ENCODE data around the gene PSMF1.
A peak's percentile ranks its signal among the peaks of the same experiment; 100 is the strongest.

The PSMF1 gene, protein sequence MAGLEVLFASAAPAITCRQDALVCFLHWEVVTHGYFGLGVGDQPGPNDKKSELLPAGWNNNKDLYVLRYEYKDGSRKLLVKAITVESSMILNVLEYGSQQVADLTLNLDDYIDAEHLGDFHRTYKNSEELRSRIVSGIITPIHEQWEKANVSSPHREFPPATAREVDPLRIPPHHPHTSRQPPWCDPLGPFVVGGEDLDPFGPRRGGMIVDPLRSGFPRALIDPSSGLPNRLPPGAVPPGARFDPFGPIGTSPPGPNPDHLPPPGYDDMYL

DNA sequence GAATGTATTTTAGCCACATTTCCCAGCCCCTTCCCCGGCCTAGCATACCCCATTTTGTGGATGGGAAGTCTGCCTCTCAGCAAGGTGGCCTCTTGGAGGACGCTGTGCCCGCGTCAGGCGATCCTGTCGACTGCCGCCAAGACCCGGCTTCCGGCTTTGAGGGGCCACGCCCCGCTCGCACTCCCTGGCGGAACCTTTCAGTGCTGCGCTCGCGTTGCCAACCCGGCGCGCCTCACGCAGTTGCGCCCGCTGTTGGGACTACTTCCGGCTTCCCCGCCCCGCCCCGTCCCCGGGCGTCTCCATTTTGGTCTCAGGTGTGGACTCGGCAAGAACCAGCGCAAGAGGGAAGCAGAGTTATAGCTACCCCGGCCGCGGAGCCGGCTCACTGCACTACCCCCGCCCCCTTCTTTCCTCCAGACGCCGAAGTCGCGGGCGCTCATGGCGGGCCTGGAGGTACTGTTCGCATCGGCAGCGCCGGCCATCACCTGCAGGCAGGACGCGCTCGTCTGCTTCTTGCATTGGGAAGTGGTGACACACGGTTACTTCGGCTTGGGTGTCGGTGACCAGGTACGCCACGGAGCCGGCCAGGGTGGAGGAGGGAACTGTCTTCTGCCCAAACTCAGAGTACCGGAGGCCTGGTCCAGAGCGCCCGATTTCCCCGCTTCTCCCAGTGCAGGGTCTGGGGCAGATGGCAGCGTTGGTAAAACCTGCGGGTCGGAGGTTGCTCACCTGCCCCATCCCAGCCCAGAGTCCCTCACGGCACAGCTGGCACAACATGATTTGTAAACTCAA, at the start of gene PSMF1:
Gene PSMF1 (plus strand): TSS at position 267 of the 792 bp plus-strand sequence. CDS start 172 bp downstream, at position 439.
- DNase-seq, result peak; percentile 96

DNA sequence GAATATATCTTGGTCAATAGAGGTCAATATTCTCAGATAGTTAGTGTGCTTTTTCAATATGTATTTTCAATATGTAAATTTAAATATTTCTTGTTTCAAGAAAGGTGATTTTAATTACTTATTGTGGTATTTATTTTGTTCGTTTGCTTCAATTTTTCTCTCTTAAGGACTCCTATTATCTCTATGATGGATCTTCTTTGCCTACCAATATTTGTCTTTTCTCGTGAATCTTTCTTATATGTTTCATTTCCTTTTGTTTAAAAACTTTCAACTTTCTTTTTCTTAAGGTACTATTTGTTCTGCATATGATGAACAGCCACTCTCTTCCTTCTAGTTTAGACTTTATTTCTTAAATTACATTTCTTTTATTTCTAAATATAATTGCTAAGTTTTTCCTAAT, 46.1 kb upstream of the PSMF1 start:
- DNase-seq, result no peak

DNA sequence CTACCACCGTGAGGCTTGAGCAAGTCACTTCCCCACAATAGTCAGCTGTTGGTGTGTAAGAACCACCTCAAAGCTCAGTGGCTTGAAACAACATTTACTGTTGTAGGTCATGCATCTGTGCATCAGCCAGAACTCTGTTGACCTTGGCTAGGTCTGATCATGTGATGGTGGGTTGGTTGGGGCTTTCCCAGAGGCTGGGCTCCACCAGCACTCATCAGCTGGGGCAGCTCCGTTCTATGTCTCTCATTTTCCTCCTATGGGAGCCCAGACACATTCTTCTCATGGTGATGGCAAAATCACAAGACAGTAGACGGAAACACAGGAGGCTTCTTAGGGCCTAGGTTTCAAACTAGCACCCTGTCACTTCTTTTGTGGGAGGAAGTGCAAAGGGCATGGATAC, 42.8 kb upstream of the PSMF1 start:
- no peak for DNase-seq

DNA sequence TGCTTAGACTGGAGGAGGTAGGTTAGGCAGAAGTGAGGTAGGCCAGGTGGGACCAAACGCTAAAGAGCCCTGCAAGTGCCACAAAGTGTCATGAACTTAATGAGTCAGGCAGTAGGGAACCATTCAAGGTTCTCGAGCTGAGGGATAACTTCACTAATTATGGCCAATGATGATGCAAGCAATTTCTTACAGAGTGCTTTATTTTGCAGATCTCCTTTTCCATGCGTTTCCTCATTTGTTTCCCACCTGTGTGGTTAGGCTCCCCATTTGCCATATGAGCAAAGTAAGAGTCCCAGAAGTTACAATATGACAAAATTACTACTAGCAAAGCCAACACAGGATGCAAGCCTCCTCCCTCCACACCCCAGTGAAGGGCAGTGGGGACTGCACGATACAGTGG, 36.5 kb upstream of the PSMF1 start:
- DNase-seq, result no peak

DNA sequence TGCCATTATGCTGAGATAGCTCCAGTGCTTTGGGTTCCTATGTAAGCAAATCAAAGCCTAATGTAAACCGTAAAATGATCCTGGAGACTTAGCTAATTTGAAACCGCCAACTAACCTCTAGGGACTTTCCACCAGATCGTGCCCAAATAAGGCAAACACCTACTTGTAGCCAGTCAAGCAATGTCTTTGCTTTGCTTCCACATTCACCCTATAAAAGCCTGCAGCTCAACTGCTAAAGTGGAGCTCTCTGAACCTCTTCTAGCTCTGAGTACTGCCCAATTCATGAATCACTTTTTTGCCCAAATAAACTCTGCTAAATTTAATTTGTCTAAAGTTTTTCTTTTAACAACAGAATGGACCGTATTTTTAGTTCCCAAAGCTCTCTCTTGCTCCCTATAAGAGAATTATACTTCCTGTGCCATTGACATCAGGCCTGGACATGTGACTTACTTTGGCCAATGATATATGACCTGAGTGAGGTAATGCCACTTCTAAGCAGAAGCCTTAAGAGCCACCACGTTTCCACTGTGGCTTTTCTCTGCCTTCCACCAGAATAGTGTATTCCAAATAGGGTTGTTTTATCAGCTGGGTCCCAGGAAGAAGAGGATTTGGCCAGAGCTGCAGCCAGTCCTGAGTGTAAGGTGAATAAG, 34.8 kb upstream of the PSMF1 start:
- DNase-seq, result no peak

DNA sequence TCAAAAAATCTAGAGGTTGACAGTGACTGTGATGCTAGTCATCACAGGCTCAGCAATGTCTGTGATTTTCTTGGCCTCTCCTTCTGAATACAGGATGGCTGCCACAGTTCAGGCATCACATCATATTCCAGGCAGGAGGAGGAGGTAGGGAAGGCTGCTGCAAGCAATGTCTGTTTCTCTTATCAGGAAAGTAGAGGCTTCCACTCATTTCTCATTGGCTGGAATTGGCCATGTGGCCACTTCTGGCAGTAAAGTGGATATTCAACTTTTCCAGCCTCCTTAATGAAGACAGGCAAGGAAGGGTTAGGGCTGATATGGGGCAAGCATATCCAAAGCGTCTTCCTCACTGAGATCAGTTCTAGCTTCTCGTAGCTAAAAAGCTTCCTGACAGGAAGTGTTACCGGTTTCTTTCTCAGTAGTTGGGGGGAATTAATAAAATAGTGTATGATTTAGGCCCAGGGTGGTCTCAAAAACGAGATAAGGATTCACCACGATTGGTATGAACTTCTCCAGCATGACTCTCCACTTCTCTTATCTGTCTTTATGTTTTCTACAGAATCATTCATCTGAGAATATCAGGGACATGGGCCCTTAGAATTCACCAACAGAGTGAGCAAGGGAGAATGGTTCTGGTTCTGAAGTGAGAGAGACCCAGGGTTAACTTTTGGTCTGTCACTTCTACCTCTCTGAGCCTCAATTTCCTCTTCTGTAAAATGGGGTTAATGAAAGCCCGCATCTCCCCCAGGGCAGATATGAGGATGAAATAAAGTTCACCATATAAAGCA, 32.7 kb upstream of the PSMF1 start:
- DNase-seq, result no peak

DNA sequence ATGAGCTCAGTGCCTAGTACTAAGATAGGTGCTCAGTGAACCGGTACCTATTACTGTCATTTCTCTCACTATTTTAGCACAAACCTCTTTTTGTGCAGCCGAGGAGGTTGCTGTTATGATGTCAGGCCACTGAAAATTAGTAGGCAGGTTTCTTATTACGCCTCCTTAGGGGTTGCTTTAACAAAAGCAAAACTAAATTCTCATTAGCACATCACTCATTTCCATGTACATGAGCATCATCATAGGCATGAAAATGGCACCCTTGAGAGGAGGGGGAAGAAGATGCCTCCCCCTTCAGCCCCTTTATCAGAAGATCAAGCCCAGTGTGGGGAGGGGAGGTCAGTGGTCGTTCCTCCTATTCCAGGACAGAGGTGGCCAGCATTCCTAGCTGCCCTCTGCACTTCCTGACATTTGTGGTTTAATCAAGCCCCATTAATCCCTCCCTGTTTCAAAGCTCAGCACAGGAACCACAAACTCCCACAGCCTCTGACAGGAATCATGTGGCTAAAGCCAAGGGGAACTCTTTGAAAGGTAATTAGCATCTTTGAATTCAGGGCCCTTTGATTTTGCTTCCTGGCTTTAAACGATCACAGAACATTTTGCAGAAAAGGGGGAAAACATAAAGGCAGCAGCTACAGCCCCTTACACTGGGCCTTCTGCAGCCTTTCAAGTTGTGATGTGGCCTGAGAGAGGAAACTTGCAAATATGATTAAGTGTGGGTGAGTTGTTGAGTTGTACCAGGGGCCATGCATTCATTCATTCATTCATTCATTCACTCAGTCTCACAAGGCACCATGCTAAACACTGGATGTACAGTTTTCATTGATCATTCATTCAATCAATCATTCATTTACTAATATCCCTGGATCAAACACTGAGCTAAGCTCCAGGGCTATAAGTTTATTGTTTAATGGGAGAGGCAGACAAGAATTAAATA, 31.9 kb upstream of the PSMF1 start:
- DNase-seq, result no peak

DNA sequence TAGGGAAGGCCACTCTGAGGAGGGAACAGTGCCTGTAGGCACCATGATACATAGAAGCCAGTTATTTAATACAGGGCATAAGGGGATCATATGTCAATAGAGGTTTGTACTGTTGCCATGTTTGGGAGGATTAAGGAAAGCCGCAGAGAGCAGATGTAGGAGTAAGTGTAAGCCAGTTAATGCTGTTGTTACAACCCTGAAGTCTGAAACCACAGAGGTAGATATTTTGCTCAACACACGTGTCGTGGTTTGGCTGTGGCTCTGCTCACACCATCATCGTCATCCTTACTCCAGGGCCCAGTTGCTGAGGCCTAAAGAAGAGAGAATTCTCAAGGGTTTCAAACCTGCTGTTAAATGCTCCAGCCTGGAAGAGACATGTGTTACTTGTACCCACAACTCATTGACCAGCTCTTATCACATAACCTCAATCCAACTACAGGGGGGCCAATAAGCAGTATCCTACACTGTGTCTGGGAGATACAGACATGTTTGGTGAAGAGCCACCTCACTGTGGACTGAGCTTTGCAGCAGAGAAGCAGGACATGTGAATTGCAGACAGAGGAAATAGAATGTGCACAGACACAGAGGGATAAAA, 31.0 kb upstream of the PSMF1 start:
- DNase-seq, result no peak

DNA sequence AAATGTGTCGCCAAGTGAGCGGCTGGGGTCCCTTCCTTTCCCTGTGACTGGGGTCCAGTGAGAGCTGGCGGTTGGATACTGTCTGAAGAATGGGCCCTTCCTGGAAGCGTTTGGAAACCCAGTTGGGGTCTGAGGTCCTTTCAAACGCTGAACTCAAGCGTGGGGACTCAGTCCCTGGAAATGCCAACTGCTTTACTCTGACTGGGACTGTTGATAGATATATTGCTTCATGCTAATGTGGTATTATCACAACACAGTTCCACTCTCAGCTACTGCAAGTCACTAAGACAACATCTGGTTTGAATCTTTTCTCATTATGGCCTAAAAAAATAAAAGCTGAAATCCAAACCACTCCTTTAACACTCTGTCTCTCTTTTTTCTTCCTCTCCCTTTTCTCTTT, 23.7 kb upstream of the PSMF1 start:
- DNase-seq, result no peak

DNA sequence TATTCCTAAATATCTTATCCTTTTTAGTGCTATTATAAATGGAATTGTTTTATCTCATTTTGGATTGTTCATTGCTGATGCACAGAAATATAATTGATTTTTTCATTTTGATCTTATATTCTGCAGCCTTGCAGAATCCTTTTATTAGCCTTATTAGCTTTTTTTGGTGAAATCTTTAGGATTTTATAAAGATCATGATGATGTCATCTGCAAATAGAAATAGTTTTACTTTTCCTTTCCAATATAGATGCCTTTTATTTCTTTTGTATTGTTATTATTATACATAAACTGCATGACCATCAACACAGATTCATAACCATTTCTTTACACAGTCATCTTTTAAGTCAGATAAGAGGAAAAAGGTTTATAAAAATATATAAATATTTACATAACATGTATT, 16.9 kb upstream of the PSMF1 start:
- no peak for DNase-seq

DNA sequence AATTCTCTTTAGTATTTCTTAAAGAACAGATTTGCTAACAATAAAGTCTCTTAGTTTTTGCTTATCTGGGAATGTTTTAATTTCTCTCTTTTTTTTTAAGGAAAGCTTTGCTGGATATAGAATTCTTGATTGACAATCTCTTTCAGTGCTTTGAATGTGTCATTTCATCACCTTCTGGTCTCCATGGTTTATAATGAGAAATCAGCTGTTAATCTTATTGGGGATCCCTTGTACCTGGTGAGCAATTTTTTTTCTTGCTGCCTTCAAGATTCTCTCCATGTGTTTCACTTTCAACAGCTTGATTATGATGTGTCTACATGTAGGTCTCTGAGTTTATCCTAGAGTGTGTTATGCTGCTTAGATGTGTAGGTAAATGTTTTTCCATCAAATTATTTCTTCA, 16.4 kb upstream of the PSMF1 start:
- no peak for DNase-seq

DNA sequence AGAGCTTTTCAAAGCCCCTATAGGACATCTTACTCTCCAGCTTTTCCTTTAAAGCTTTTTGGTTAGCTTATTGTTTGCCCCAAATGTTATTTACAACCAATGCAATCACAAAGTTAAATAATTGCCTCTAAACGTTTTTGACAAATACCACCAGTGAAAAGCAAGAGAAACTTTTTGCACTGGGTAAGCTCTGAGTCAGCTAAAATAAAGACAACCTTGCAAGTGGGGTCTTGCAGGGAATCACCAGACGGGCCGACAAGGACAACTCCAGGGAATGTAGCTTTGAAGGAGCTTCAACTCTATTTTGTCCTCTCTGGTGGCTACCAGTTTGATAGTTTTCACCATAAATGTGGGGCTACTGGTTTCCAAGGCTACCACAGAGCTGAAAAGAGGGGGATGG, 14.7 kb upstream of the PSMF1 start:
- DNase-seq, result no peak

DNA sequence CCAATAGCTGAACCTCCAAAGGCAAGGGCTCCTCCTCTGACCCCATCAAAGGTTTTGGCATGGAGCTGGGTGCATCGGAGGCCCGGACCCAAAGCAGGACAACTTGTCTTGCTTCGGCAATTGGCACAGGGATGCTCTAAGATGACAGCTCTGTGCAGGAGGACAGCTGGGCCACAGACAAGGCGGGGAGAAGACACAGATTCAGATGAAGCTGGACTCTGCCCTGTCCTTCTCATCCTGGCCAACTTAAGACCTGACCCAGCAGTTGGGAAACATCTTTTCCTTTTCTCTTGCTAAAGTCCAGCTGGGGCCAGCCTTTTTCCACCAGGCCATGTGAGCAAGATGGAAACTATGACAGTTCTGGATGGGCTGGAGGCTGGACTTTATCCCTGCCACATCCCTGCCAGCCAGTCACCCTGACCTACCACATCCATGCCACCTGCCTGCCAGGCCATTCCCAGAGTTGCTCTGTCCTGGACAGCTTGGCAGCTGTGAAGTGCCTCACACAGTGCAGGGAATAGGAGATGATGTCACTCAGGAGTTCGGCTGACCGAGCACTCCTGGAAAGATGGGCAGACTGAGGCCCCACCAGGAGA, 12.7 kb upstream of the PSMF1 start:
- DNase-seq, result no peak

DNA sequence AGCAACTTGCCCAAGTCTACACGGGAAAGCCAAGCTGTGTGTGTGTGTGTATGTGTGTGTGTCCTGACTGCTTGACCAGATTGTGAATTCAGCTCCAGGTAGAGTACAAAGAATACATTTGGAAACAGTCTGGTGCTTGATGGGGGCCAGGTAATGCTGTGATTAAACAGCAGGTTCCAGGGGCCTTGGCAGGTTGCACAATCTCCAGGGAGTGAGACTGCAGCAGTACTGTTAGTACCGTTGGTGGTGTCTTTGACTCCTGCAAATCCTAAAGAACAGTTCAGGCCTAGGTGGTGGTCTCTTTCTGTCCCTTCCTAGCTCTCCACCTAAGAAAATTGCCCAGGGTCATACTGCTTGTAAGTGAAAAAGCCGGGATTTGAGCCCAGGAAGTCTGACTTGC, 11.2 kb upstream of the PSMF1 start:
- DNase-seq, result no peak

DNA sequence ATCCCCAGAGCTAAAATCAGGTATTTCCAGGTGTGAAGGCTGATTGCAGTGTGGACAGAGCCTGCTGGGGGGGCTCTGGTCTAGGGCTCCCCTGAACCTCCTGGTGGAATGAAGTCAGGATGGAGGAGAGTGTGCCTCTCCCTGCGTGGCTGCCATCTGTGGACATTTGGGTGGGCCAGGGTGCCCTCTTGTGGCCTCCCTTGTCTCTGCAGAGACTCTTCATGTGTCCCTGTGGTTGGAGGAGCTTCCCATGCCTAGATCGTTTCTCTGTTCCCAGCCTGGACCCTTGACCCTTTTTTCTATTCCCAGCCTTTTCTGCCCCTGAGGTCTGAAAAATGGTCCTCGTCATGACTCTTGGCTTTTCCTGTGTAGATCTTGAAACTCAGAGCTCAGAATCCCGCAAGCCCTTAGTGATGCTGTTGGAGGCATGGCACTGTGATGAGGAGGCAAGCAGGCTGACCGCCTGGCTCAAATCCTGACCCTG, 9.9 kb upstream of the PSMF1 start:
- peak; percentile 41 for DNase-seq

DNA sequence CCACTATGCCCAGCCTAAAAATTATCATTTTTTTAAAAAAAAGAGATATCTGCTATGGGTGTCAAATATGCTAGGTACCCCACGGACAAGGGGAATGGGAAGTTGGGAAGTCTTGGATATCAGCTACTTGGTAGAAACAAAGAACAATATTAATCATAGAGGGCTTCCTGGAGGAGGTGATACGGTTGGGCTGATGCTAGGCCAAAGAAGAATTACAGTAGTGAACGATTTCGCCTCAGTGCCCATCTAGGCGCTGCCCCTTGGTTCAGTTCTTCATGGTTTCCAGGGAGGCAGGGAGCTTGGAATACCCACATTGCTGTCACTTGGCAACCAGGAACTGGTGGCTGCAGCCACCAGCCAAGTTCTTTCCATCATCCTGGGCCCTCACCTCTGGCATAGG, 5.5 kb upstream of the PSMF1 start:
- no peak for DNase-seq

DNA sequence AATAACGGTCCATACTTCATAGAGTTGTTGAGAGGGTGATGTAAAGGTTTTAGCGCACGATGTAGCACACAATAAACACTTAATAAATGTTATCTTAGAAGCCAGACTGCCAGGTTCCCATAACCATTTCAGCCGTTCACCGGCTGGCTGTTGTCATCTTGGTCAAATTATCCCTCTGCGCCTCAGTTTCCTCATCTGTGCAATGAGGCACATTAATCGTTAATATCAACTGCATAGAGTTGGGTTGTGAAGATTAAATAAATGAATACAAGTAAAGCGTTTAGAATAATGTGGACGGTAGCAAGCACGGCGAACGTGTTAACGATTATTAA, 432 bp upstream of the PSMF1 start:
- no peak for DNase-seq

DNA sequence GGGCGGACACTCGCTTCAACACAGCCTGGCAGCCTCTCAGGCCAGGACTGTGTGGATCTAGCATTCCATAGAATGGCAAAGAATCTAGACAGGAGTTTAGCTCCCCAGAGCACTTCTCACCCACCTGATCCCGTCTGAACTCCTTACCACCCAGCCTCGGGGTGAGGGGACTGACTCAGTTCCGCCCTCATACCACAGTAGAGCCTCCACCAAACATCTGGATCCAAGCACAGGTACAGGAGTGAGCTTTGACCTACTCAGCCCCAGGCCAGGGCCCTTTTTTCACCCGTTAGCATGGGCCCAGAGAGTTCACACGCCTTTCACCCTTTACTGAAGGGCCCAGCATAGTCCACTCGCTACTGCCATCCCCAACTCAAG, 715 bp downstream of the PSMF1 start:
- DNase-seq, result no peak

DNA sequence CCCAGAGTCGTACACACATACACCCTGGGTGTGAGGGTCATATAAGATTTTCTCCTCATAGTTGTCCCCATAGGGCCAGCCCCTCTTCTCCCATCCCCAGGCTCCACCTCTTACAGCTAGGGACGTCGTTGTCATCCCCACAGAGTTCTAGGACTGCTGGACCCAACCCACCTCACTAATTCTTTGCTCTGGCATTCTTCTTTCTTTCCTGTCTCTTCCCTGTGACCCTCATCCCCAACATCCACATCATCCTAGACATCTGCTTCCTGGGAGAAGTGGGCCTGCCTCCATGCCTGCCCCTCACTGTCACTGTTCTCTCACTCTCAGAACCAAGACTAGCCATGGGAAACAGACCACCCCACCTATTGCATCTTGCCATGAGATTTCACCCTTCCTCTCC, 1.1 kb downstream of the PSMF1 start:
- no peak for DNase-seq

DNA sequence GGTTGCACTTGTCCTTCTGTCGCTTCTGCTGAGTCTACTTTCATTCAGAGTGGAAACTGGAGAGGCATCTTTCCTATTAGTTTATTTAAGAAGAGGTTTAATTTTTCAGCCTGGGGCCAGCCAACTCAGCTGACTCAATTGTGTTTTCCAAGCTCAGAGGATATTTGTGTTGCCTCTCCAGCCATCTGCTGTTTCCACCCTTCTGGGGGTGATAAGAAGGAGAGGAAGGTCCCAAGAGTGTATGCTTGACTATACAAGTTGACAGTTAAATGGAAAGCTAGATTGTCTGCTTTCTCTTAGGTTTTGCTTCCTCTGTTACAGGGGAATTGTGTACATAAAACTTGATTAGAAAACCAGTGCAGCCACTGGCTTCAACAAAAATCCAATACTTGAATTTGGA, 3.0 kb downstream of the PSMF1 start:
- no peak for DNase-seq
